ENCODE data around the gene AXDND1. TPM values are rescaled to one million over a fixed set of nuclear protein-coding genes. Genes with fewer than 3 reads are reported as not detected.

The AXDND1 gene
- total RNA-seq, 1 donor, result 0.27 TPM

Small RNA genes within 50 kb of the gene (small RNA-seq; reads per million reads assigned to genes)
- not detected for gene MEF2AP1
- gene RNU5F-2P, result not detected

Other genes with a start within 250 kb of the AXDND1 start
- gene ABL2, start 136.3 kb upstream of the AXDND1 start, total RNA-seq, result 10.2 TPM
- 7.5 TPM for gene SOAT1, start 72.2 kb upstream of the AXDND1 start, total RNA-seq
- not detected for gene NPHS2, start 210.0 kb downstream of the AXDND1 start, total RNA-seq
- gene TDRD5, start 225.9 kb downstream of the AXDND1 start, total RNA-seq, result under 0.01 TPM